ENCODE data around the gene SERPINH1.
A peak's percentile ranks its signal among the peaks of the same experiment; 100 is the strongest.

Gene SERPINH1

DNA sequence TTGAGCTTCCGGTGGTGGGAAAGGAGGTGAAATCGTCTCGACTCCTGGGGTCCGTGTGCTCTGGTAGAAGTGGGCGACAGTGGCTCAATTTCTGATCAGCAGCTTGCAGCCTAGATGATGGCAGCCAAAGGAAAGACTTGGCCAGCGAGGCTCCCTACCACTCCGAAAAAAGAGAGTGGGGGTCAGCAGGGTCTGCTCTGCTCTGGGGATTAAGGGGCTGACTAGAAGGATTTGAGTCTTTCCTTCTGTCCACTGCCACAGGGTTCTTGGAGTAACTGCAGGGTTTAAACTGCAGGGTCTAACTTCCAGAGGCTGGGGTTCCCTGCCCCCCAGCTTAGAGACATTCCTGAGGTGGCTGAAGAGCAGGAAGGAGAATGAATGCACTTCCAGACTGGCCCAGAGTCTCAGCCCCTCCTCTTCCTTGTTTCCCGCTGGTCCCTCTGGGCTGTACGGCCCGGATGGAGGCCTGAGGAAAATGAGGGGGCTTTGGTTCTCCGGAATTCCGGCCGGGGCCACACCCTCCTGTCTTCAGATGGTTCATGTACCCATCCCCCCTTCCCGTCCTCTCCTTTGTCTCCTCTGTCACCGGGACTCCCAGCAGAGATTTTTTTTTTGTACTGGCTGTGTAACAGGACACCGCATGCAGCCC, 907 bp downstream of the SERPINH1 start:
- Histone ChIP-seq H3K4me1 (peaks cover 3% of the 10 kb centered on the region; the same call in 1 of the 2 replicates), H3K36me3 (no peaks in the 10 kb centered on the region), H3K27me3 (no peaks in the 10 kb centered on the region), H3K9me3 (no peaks in the 10 kb centered on the region), H3K4me3 (ENCODE audit: low read depth, low read length) (peak overlapping the region; percentile 78)
- DNase-seq, result no peak
- TF ChIP-seq, protein P1, sequence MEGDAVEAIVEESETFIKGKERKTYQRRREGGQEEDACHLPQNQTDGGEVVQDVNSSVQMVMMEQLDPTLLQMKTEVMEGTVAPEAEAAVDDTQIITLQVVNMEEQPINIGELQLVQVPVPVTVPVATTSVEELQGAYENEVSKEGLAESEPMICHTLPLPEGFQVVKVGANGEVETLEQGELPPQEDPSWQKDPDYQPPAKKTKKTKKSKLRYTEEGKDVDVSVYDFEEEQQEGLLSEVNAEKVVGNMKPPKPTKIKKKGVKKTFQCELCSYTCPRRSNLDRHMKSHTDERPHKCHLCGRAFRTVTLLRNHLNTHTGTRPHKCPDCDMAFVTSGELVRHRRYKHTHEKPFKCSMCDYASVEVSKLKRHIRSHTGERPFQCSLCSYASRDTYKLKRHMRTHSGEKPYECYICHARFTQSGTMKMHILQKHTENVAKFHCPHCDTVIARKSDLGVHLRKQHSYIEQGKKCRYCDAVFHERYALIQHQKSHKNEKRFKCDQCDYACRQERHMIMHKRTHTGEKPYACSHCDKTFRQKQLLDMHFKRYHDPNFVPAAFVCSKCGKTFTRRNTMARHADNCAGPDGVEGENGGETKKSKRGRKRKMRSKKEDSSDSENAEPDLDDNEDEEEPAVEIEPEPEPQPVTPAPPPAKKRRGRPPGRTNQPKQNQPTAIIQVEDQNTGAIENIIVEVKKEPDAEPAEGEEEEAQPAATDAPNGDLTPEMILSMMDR (IDR thresholded peaks at IDR 0.05; ENCODE audit: low read depth, low read length), result no peak

DNA sequence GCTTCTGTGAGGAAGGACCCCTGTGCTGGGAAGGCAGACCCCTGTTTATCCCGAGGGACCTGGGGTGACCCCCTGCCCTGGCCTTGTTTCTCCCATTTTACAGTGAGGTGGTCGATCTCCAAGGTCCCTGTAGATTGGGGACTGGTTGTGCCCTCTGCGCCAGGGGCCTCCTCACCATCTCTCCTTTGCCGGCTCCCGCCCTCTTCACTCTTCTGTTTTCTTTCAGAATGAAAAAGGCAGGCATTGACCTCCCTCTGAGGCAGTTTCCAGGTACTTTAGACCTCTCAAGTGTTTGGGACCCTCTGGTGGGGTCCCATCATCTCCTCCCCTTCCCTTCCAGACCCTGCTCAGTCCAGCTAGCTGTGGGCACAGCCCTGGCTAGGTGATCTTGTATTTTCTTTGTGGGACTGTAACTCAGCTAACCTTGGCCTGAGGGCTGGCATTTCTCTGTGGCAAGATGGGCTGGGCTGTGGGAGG, 1.5 kb downstream of the SERPINH1 start:
- Histone ChIP-seq H3K27me3 (no peaks in the 10 kb centered on the region), H3K36me3 (peaks cover under 1% of the 10 kb centered on the region; the same call in 1 of the 2 replicates), H3K4me3 (ENCODE audit: low read depth, low read length) (peak overlapping the region; percentile 78), H3K4me1 (peaks cover 3% of the 10 kb centered on the region; the same call in 1 of the 2 replicates), H3K9me3 (no peaks in the 10 kb centered on the region)
- DNase-seq, result no peak
- TF ChIP-seq, protein P1 (IDR thresholded peaks at IDR 0.05; ENCODE audit: low read depth, low read length), result no peak

DNA sequence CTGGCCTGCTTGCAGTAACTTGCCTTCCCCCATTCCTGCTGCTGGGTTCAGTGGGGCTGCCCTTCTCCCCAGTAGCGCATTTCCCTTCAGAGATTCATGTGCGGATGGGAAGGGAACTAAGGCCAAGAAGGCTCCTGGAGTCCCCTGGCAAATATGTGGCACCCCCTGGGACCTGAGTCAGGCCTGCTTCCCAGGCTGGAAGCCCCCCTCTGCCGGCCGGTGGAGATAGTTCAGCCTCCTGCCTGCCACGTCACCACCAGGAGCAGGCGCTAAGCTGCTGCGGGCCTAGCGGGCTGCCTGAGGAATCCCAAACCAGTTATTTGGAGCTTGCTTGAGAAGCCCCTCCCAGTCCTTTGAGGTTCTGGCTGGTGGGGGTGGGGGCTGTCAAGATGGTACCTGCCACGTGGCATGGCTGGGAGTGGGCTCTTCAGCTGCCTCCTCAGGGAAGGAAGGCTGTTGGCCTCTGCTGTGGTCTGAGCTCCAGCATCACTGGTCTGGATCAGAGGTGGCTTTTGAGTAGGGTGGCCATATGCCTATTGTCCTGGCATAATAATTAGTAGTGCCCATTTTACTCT, 2.0 kb downstream of the SERPINH1 start:
- DNase-seq, result no peak
- H3K4me1 ChIP-seq, result peaks cover 3% of the 10 kb centered on the region; the same call in 1 of the 2 replicates
- no peak overlapping the region for H3K4me3 ChIP-seq (ENCODE audit: low read depth, low read length)
- no peaks in the 10 kb centered on the region for H3K27me3 ChIP-seq
- H3K9me3 ChIP-seq, result no peaks in the 10 kb centered on the region
- TF ChIP-seq, protein P1 (IDR thresholded peaks at IDR 0.05; ENCODE audit: low read depth, low read length), result peak; percentile 18; the same call in 1 of the 2 replicates
- peaks cover 6% of the 10 kb centered on the region; the same call in 1 of the 2 replicates for H3K36me3 ChIP-seq

DNA sequence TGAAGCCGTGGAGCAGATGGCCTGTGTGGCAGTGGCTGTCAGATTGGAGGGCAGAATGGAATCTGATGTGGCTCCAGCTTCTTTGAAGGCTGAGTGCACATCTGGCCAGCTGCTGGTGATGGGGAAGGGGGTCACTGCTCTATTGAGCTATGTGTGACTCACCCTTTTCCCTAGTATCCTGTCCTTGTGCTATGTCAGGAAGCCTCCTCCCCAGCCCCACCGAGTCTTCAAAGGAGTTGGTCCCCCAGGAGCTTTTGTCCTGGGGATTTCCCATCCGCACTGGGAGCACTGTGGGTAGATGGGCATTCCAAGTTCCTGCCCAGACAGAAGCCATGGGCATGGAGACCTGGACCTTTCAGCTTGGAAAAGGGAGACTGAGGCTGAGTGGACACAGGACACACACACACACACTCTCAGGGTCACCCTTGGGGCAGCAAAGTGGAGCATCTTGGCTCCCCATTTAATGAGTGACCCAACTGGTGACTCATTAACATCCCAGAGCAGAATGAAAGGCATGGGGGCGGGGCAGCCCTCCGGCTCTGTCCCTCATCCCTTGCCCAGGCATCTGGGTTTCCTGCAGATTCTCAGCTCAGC, 3.3 kb downstream of the SERPINH1 start:
- Histone ChIP-seq H3K4me3 (ENCODE audit: low read depth, low read length) (no peak overlapping the region), H3K27me3 (no peaks in the 10 kb centered on the region), H3K4me1 (peaks cover 3% of the 10 kb centered on the region; the same call in 1 of the 2 replicates), H3K36me3 (peaks cover 15% of the 10 kb centered on the region), H3K9me3 (no peaks in the 10 kb centered on the region)
- DNase-seq, result no peak
- TF ChIP-seq, protein P1 (IDR thresholded peaks at IDR 0.05; ENCODE audit: low read depth, low read length), result no peak

DNA sequence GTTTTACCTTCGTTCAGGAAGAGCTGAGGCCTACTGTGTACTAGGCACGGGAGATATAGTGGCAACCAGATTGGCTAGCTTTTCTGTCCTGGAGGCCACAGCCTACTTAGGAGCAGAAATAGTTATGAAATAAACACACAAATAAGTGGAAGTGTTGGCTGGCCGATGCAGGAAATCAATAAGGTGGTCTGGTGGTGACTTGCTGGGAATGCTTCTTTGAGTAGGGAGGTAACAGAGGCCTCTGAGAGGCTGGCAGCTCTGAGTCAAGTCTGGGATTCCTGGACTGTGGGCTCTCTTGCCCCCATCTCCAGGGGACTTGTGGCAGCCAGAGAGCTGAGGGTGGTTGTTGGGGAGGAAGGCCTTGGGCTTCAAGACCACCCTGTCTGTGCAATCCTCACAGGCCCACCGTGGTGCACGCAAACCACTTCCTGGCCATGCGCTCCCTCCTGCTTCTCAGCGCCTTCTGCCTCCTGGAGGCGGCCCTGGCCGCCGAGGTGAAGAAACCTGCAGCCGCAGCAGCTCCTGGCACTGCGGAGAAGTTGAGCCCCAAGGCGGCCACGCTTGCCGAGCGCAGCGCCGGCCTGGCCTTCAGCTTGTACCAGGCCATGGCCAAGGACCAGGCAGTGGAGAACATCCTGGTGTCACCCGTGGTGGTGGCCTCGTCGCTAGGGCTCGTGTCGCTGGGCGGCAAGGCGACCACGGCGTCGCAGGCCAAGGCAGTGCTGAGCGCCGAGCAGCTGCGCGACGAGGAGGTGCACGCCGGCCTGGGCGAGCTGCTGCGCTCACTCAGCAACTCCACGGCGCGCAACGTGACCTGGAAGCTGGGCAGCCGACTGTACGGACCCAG, 4.1 kb downstream of the SERPINH1 start:
- no peaks in the 10 kb centered on the region for H3K27me3 ChIP-seq
- no peak for DNase-seq
- no peak overlapping the region for H3K4me3 ChIP-seq (ENCODE audit: low read depth, low read length)
- peaks cover 15% of the 10 kb centered on the region for H3K36me3 ChIP-seq
- peaks cover 3% of the 10 kb centered on the region; the same call in 1 of the 2 replicates for H3K4me1 ChIP-seq
- TF ChIP-seq, protein P1 (IDR thresholded peaks at IDR 0.05; ENCODE audit: low read depth, low read length), result no peak
- H3K9me3 ChIP-seq, result no peaks in the 10 kb centered on the region
